ENCODE measurements around the gene SPACA5.

GRCh38 chrX:47973235-47973634, 33.6 kb upstream of the SPACA5 start:
- TF ChIP-seq POLR2A (IDR thresholded peaks at IDR 0.05; ENCODE audit: low read depth, low read length) = no peak
- TF ChIP-seq, protein P1, sequence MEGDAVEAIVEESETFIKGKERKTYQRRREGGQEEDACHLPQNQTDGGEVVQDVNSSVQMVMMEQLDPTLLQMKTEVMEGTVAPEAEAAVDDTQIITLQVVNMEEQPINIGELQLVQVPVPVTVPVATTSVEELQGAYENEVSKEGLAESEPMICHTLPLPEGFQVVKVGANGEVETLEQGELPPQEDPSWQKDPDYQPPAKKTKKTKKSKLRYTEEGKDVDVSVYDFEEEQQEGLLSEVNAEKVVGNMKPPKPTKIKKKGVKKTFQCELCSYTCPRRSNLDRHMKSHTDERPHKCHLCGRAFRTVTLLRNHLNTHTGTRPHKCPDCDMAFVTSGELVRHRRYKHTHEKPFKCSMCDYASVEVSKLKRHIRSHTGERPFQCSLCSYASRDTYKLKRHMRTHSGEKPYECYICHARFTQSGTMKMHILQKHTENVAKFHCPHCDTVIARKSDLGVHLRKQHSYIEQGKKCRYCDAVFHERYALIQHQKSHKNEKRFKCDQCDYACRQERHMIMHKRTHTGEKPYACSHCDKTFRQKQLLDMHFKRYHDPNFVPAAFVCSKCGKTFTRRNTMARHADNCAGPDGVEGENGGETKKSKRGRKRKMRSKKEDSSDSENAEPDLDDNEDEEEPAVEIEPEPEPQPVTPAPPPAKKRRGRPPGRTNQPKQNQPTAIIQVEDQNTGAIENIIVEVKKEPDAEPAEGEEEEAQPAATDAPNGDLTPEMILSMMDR (IDR thresholded peaks at IDR 0.05; ENCODE audit: extremely low read depth in 1 of 2, insufficient read depth in 1 of 2, low read depth in 1 of 2, low read length in 2 of 2) = no peak
- TF ChIP-seq POLR2AphosphoS5 (IDR thresholded peaks at IDR 0.05; ENCODE audit: insufficient read depth, low read depth, low read length) = no peak
- no peak for TF ChIP-seq JUN (IDR thresholded peaks at IDR 0.05; ENCODE audit: borderline replicate concordance, insufficient read depth, insufficient read length, low read depth)
- TF ChIP-seq MYC (IDR thresholded peaks at IDR 0.05; ENCODE audit: low read depth, low read length) = no peak
- TF ChIP-seq EZH2 (IDR thresholded peaks at IDR 0.05; ENCODE audit: borderline replicate concordance, low read depth, low read length, severe bottlenecking) = no peak
- no peak for TF ChIP-seq GATA2 (IDR thresholded peaks at IDR 0.05; ENCODE audit: insufficient read depth, insufficient read length, low read depth, low read length)
- no peak for TF ChIP-seq MAX (IDR thresholded peaks at IDR 0.05; ENCODE audit: insufficient read depth, insufficient read length)
